ENCODE data around the gene EFNA5.

The EFNA5 gene

GRCh38 chr5:107636555-107636954 lies 34.2 kb downstream of the EFNA5 start:
- no peak for DNase-seq

DNA sequence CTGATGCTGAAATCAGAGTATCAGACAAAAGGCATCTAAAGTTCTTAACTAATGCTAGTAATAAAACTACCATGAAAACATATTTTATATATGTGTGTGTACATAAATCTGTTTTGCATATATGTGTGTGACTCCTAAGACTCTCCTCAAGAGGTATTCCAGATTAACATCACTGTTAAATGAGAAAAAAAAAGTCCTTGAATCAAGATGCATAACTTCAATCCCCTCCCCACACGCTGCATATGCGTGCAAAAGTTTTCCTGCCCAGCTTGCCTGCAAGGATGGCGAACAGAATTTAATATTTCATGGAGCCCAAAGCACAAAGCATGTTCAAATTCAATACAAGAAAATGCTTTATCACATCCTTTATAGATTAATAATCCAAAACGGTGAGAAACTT lies 34.7 kb downstream of the EFNA5 start:
- no peak for DNase-seq

- DNase-seq: no peak
These were observed 35.5 kb downstream of the EFNA5 start for GRCh38 chr5:107634981-107635848.

DNA sequence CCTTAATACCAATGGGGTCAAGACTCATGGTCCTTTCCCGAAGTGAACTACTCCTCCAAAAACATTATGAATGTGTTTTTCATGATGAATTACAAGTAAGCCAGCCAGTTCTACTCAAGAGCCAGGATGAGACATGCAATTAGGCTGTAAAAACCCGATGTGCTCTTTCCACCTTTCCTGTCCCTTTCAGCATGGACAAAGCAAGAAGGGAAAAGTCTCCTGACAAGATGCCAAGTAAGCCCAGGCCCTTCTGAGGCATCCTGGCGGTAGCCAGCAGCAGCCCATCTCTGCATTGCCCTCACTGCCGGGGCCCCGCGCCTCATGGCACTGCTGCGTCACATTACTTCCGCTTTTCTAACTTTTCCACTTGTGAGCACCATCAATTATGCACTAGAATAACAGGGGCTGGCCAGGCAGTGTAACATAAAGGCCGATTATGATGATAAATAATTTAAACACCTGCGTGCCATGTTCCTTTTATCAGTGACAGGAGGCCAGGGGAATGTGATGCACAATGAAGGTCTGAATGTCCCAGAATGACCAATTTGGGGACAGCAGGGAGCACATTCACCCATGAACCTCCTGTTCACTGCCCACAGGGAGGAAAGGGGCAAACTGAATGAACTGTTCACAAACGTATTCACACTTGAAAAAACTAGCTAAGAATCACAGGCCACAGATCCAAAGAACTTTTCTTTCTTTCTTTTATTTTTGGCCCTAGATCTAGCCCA lies 37.4 kb downstream of the EFNA5 start:
- no peak for DNase-seq

DNA sequence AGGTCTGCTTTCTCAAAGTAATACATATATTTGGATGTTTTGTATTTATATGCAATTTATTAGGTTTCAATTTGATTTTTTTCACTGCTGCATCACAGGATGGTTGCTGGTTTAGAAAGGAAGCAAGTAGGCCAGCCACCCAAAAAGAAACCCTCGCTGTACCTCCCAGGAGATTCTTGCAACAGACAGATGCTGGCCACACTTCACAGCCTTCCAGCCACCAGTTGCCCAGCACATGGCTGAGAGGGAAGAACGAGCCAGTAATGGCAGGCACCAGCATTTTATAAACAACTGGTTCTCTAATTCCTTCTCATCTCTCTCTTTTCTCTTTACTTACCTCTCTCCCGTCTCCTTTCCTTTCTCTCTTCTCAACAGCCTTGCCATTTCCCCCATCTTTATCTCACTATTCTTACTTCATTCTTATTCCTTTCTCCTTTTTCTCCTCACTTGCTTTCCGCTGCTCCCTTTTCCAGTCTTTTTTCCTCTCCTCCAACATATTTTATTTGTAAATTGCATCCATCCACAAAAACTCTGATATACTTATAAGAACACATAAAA lies 38.9 kb downstream of the EFNA5 start:
- no peak for DNase-seq

GRCh38 chr5:107630184-107630583 lies 40.6 kb downstream of the EFNA5 start:
- no peak for DNase-seq

- DNase-seq: no peak
These were observed 46.5 kb downstream of the EFNA5 start for GRCh38 chr5:107624235-107624634.

- no peak for DNase-seq
These were observed 49.6 kb downstream of the EFNA5 start for GRCh38 chr5:107621089-107621488.

GRCh38 chr5:107619781-107620180 lies 51.0 kb downstream of the EFNA5 start:
- DNase-seq: no peak

GRCh38 chr5:107618242-107618641 lies 52.5 kb downstream of the EFNA5 start:
- no peak for DNase-seq

DNA sequence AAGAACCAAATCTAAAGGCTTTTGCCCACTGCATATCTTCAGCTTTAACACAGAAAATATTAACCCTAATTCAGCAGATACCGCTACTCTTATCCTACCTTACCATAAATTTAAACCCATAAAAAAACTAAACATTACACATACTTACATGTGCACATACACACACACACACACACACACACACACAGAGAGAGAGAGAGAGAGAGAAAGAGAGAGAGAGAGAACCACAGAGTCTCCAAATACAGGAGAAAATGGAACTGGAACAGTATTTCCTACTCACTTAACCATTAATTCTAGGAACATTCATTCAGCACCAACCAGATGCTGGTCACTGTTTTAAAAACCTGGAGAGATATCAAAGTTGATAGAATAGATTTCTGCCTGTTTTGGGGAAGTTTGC lies 53.7 kb downstream of the EFNA5 start:
- DNase-seq: no peak

DNA sequence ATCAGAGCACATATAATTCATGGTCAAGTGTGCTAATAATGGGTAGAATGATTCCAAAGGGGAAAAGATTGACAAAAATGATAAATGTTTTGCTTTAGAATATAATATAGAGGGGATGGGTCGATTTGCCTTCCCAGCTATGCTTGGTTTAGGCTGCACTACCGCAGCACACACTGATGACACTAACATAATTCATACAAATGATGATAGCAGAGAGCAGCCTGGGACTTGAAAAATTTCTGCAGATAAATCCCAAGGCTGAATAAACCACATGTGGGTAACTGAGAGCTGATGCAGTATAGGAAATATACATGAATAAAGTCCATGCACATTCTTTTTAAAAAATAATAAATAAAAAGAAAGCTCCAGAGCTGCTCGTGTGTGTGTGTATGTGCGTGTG lies 54.5 kb downstream of the EFNA5 start:
- no peak for DNase-seq

DNA sequence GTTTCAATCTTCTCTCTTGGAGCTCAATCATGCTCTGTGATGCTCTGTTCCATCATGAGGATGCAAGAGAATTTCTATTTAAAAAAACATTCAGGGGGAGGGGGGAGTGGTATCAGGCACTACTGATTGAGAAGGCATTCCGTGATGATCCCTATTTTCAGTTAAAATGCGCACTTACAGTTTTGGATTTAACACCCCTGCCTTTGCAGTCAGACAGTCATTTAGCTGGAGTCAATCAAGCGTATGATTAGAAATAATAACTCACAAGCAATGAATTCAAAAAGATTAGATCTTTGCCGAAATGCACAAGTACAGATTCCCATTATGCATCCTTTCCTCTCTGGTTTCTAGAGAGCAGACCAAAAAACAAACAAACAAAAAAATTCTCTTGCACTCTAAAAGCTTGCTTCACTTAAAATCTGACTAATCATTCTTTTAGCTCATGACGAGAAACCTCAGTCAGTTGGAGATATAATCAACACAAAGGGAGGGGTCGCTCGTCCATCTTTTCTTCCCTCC lies 55.4 kb downstream of the EFNA5 start:
- DNase-seq: no peak

GRCh38 chr5:107612541-107612940 lies 58.2 kb downstream of the EFNA5 start:
- no peak for DNase-seq

- no peak for DNase-seq
These were observed 59.9 kb downstream of the EFNA5 start for GRCh38 chr5:107610798-107611197.

DNA sequence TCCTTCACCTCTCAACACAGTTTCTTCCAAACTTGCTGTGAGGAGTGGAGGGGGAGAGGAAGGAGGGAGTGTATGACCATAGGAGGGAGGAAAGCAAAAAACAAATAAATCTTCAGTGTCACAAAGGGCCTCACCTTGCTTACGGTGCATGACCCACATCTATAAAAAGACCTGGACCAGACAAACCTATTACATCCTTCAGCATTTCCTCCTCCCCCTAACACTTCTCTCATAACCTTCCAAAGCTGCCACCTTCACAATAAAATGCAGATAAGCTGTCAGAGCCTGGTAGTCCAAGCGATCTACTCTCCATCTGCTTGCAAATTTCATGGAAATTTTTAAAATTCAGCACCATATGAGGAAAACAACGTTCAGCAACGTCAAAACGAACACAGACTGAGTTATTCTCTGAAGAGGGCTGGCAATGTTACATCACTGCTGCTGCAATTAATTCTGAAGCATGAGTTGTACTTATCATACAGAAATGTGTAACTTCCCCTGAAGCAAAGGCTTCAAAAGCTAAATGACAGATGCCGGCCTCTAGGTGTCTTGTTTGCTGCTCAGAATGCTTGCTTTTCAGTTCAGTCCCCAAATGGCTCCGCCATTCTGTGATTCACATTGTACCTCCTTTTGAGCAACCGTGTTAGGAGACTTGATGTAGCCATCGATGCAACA lies 62.9 kb downstream of the EFNA5 start:
- no peak for DNase-seq

DNA sequence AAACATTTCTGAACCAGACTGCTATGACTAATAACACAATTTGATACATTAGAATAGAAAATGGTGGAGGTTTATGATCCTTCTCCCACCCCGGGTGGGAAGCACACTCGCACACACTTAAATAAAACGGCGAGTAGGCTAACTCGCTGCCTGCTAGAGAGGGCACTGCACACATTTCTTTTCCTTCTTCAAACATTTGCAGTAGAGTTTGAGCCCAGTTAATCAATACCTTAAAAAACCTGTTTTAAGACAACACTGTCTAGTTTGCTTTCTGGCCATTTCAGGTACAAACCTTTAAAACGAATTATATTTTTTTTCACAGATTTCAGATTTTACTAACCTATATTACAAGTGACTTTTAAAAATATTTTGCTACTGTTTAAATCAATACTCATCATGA lies 63.5 kb downstream of the EFNA5 start:
- no peak for DNase-seq

- no peak for DNase-seq
These were observed 65.1 kb downstream of the EFNA5 start for GRCh38 chr5:107605596-107606125.

GRCh38 chr5:107604990-107605389 lies 65.7 kb downstream of the EFNA5 start:
- no peak for DNase-seq

DNA sequence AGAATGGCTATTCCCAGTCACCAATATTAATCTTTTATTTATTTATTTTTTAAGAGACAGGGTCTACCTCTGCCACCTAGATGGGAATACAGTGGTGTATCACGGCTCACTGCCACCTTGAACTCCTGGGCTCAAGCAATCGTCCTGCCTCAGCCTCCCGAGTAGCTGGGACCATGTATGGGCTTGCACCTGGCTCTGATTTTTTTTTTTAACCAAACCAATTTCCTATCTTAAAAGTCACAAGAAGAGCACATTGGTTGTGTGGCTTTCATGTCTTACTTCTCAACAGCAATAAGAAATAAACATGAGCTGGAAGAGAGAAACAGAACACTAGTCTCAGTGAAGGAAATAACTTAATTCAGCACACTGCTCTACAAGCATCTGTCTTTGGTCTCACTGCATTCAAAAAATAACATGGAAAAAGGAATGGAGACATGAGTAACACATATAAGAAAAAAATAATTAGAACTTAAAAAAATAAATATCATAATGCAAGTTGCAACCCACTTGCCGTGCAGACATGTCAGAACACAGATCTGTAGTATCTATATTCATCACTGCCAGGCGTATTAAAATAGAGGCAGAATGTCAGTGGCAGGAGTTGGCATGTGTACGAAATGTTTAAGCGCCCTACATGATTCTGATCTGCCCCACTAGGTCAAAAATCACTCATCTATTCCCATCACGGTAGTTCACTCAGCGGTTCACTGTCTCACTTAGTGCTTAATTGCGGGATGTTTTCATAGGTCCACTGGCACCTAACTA lies 66.4 kb downstream of the EFNA5 start:
- no peak for DNase-seq

DNA sequence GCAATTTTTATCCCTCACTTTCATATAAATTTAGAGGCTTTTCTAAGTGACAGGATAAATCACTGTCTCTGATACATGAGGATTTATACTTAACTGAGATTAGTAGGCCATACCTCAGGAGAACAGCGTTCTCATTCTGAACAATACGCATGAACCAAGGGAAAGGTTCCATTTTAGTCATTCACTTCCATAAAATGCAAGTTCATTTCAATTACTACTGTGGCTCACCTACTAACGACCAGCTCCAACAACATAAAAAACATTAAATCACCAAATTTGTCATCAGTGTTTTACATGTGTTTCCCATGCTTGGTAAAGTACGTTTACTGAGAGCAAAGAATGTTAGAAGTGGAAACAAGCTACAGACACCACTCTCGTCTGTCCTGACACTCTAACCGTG lies 67.4 kb downstream of the EFNA5 start:
- no peak for DNase-seq

GRCh38 chr5:107602896-107603295 lies 67.8 kb downstream of the EFNA5 start:
- DNase-seq: no peak
